IPS-NIHi7 (cell line): ENCODE results near the gene PPIH.
"Not testable (repeated sequence)": the region's sequence is repeated elsewhere in the genome, so short reads cannot be mapped to it uniquely, and the experiment has no call there.

ENCODE experiments used
- DNase-seq: peaks from one replicate; pipeline ENCODE4 v3.0.0; 2012; ENCODE audit warnings: mixed read lengths; ENCODE audit errors: extremely low spot score

PPIH gene

GRCh38 chr1:42657981-42658876, at the start of gene PPIH:
Gene PPIH (plus strand): TSS chr1:42658423. CDS start chr1:42658447, 24 bp downstream.
- peak; percentile 98 for DNase-seq

GRCh38 chr1:42613803-42614131, 44.5 kb upstream of the PPIH start:
- no peak for DNase-seq

- DNase-seq: no peak
Measured at GRCh38 chr1:42618866-42619265, 39.4 kb upstream of the PPIH start.

GRCh38 chr1:42620307-42620706, 37.9 kb upstream of the PPIH start:
- no peak for DNase-seq

- not testable (repeated sequence) for DNase-seq
Measured at GRCh38 chr1:42621180-42621579, 37.0 kb upstream of the PPIH start.

DNA sequence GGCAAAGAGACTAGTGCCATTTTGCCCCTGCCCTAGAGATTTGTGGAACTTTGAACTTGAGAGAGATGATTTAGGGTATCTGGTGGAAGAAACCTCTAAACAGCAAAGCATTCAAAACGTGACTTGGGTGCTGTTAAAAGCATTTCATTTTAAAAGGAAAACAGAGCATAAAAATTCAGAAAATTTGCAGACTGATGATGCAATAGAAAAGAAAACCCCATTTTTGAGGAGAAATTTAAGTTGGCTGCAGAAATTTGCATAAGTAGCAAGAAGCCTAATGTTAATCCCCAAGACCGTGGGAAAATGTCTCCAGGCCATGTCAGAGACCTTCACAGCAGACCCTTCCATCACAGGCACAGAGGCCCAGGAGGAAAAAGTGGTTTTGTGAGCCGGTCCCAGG, 31.0 kb upstream of the PPIH start:
- not testable (repeated sequence) for DNase-seq

DNA sequence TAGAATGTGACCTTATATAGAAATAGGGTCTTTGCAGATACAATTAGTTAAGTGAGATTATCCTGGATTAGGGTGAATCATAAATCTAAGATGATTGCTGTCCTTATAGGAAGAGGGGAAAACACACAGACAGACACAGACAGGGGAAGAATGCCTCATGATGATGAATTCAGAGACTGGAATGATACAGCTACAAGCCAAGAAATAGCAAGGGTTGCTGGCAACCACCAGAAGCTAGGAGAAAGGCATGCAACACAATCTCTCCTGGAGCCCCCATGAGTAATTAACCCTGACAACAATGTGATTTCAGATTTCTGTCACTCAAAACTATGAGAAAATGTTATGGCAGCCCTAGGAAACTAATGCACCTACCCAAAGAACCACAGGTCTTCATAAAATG, 19.1 kb upstream of the PPIH start:
- DNase-seq: no peak

- no peak for DNase-seq
Measured at GRCh38 chr1:42646056-42646455, 12.2 kb upstream of the PPIH start.

- no peak for DNase-seq
Measured at GRCh38 chr1:42657201-42657600, 1.0 kb upstream of the PPIH start.

DNA sequence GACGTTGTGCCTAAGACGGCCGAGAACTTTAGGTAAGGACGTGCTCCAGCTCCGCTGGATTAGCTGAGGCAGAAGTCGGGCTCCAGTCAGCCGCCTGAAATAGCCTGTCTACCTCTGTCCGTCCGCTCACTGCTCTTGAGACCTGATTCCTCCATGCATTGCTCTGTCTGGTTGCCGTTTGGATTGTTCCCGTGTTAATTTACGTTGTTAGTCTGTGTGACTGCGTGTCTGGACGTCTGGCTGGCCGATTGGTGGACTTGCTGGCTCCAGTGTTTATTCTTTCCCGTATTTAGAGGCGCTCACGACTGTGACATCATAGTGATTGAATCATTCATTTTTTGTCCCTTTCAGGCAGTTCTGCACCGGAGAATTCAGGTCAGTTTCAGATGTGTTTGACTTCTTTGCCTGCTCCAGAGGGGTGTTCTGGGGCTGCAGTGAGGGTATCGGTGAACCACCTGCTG, 684 bp downstream of the PPIH start:
- no peak for DNase-seq

DNA sequence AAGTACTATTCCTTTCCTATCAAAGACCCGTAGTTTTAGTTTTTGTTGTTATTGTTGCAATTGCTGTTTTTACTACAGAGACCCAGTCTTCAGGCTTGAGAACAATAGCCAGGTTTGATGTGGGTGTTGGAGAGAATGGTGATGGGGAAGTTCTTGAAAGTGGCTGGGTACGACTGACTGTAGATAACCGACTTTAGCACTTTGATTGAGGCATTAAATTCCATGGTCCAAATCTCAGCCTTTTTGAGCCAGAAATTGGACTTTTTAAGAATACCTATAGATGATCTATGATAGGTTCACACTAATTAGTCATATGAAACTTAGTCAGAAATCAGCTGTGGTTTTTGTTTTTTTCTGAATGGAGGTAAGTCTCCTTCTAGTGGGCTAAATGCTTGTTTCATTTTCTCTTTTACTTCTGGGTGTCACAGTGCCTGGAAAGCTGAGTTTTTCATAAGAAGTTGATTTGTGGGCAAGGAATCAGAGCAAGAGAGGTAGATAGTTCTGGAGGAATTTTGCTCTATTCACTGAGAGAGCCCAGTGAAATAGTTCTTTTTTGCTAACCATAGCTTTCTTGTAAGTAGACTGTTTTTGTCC, 2.8 kb downstream of the PPIH start:
- no peak for DNase-seq

DNA sequence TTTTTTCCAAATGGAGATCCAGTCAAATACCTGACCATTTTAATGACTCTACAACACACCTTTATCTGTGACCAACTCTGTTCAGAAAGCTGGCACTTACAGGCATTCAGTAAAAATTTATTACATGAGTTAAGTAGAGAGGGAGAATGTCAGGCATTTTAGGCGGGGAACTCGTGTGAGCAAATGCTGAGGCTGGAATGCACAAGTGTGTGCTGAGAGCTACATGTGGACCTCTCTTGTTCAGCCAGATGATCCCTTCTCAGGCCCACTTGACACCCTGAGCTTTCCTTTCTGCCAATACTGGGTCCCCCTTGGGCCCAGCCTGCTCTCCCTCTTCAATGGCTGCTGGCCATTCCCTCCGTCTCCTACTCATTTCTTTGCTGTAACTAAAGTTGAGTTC, 11.7 kb downstream of the PPIH start:
- no peak for DNase-seq

- no peak for DNase-seq
Measured at GRCh38 chr1:42670425-42670824, 12.2 kb downstream of the PPIH start.

DNA sequence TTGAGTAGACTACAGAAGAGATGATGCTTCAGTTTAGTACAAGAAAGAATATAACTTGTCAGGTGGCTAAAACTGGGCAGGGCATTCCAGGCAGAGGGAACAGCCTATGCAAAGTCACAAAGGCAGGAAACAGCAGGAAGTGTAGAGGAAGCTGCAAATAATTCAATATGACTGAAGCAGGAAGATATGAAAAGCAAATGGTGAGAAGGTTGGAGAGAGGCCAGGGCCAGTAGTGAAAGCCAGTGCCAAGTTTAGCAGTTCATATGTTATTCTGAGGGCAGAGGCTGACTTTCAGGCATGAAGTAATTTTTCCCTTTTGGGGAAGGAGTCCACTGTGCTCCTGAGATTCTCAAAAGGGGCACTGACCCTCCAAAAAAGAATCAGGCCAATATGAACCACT, 16.0 kb downstream of the PPIH start:
- no peak for DNase-seq

- no peak for DNase-seq
Measured at GRCh38 chr1:42674682-42675081, 16.5 kb downstream of the PPIH start.

DNA sequence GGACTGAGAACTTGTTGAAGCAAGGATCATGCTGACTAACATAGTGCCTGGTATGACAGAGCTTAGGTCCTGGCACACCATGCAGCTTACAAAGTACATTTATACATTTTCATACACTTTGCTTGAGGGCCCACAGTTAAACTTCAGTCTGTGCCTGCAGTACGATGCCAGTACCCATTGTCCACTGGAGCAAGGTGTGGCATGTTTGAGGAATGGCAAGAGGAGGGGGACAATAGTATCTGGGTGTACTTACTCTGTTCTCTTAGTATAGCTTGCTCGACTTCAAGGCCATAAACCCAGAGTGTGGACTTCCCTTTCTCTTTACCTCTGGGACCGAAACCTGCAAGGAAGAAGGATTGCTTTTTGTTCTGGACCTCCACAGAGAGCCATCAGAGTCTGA, 17.2 kb downstream of the PPIH start:
- no peak for DNase-seq

- DNase-seq: no peak
Measured at GRCh38 chr1:42676534-42677087, 18.4 kb downstream of the PPIH start.

GRCh38 chr1:42679364-42679983, 21.3 kb downstream of the PPIH start:
- DNase-seq: no peak

GRCh38 chr1:42680055-42680454, 21.8 kb downstream of the PPIH start:
- DNase-seq: no peak

DNA sequence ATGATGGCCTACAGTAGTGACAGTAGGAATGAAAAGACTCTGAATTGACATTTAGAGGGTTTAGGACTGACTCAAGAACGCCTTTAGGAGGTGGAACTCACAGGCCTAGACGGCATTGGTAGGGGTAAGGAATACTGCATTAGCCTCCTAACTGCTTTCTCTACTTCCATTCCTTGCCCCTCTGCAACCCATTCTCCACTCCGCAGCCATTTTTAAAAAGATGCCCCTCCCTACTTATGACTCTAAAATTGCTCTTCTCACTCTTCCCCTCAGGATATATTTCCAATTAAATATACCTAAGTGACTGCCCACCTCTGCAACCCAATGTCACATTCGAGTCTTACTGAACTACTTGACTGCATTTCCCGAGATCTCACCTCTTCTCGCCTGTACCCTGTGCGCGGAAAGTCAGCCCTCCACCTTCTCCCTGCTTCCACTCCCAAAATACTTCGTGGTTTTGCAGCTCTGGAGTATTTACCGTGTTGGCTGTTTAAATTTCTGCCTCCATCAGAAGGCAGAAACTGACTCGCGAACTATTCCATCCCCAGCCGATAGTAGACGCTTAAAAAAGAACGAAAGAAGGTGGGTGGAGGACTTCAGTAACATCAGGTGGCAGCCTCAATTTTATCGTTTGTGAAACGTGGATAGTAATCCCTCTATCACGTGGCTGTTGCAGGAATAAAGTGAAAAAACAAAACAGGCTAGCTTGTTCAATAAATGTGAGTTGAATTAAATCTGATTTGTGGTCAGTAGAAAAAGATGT, 22.9 kb downstream of the PPIH start:
- DNase-seq: no peak

DNA sequence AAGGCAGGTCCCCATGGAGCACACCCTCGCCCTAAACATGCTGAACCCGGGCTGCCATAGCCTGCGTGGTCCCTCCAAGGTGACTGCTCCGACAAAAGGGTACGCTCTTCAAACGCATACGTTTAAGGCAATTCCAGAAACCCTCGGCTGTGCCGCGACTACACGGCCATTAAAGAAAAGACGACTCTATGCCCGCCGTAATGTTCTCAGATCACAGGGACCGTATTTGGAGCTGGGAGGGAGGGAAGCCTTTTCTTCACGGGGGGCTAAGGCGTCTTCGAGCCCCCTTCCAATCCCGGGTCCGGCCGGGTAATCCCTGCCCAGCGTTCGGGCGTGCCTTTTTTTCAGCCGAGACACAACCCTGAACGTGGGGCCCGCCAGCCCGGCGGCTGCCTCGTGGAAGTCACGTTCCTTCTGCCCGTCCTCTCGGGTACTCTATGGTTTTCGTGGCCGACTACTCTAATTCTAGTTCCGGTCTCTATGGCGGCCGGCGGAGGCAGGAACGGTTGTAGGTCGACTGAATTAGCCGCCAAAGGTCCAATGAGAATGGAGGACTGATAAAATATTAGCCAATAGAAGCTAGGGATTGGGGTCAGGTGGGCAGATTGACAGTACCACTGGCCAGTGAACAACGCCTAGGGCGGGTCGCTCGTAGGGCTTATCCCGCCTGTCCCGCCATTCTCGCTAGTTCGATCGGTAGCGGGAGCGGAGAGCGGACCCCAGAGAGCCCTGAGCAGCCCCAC, 23.7 kb downstream of the PPIH start, which contains the start of gene YBX1:
Gene YBX1 (plus strand): TSS at position 678 of the 743 bp plus-strand sequence. CDS start 148 bp downstream, outside the sequence.
- peak; percentile 99 for DNase-seq
